HepG2 (cell line): ENCODE measurements around the gene LTB4R. TPM values are rescaled to one million over a fixed set of nuclear protein-coding genes. Genes with fewer than 3 reads are reported as not detected.

Experiments used
- CBX2 ChIP-seq, 2 experiments: fragments of 200-600 bp in 1 of 2; sonication (generic); formaldehyde crosslinking in 1 of 2; IDR thresholded peaks; 2 replicates each; pipeline versions ENCODE4 v1.7.0 to v1.8.1; 2018 to 2022; ENCODE audit warnings: low read depth in 2 of 2, low read length in 1 of 2, mild to moderate bottlenecking in 1 of 2, missing genetic modification reagents in 1 of 2
- CENPBD1 ChIP-seq: sonication (generic); formaldehyde crosslinking; IDR thresholded peaks from 2 replicates; pipeline ENCODE4 v1.8.0; 2022; ENCODE audit warnings: missing genetic modification reagents, low read depth, mild to moderate bottlenecking, borderline replicate concordance
- EED ChIP-seq: sonication (generic); formaldehyde crosslinking; IDR thresholded peaks from 2 replicates; pipeline ENCODE4 v1.5.0; 2020; ENCODE audit warnings: mild to moderate bottlenecking, missing genetic modification reagents
- GLI4 ChIP-seq: sonication (generic); formaldehyde crosslinking; IDR thresholded peaks from 2 replicates; pipeline ENCODE4 v1.5.1; 2020; ENCODE audit warnings: missing genetic modification reagents, mild to moderate bottlenecking, moderate library complexity, borderline replicate concordance
- GZF1 ChIP-seq: sonication (generic); formaldehyde crosslinking; IDR thresholded peaks from 2 replicates; pipeline ENCODE4 v1.5.1; 2020; ENCODE audit warnings: mild to moderate bottlenecking, missing genetic modification reagents
- NFATC3 ChIP-seq: sonication (generic); formaldehyde crosslinking; IDR thresholded peaks from 2 replicates; pipeline ENCODE4 v1.5.1; 2020; ENCODE audit warnings: mild to moderate bottlenecking, missing genetic modification reagents
- NR2F2 ChIP-seq: IDR thresholded peaks from 2 replicates; pipeline ENCODE4 v1.6.1; 2012; ENCODE audit warnings: low read depth, inconsistent platforms, borderline replicate concordance
- RFXAP ChIP-seq: sonication (generic); formaldehyde crosslinking; IDR thresholded peaks from 2 replicates; pipeline ENCODE4 v1.4.0; 2020; ENCODE audit warnings: missing genetic modification reagents, borderline replicate concordance
- SMARCE1 ChIP-seq: fragments of 450-650 bp; IDR thresholded peaks from 2 replicates; pipeline ENCODE4 v1.6.1; 2017; ENCODE audit warnings: borderline replicate concordance
- TGIF2 ChIP-seq: IDR thresholded peaks from 2 replicates; pipeline ENCODE4 v1.6.1; 2016; ENCODE audit warnings: control low read depth, missing compliant biosample characterization
- ZBTB1 ChIP-seq: sonication (generic); formaldehyde crosslinking; IDR thresholded peaks from 2 replicates; pipeline ENCODE4 v1.4.0; 2020; ENCODE audit warnings: missing genetic modification reagents, borderline replicate concordance
- ZNF256 ChIP-seq: sonication (generic); formaldehyde crosslinking; conservative IDR thresholded peaks from 2 replicates; pipeline ENCODE4 v1.4.0; 2020; ENCODE audit warnings: missing genetic modification reagents
- ZNF264 ChIP-seq: sonication (generic); formaldehyde crosslinking; IDR thresholded peaks from 2 replicates; pipeline ENCODE4 v1.4.0; 2020; ENCODE audit warnings: missing genetic modification reagents
- ZNF296 ChIP-seq: sonication (generic); formaldehyde crosslinking; conservative IDR thresholded peaks from 2 replicates; pipeline ENCODE4 v1.5.0; 2020; ENCODE audit warnings: mild to moderate bottlenecking, missing genetic modification reagents
- ZNF564 ChIP-seq: sonication (generic); formaldehyde crosslinking; IDR thresholded peaks from 2 replicates; pipeline ENCODE4 v1.8.1; 2023; ENCODE audit warnings: mild to moderate bottlenecking, missing genetic modification reagents
- ZNF615 ChIP-seq: sonication (generic); formaldehyde crosslinking; IDR thresholded peaks from 2 replicates; pipeline ENCODE4 v1.5.0; 2020; ENCODE audit warnings: mild to moderate bottlenecking, missing genetic modification reagents, borderline replicate concordance
- ZNF879 ChIP-seq: sonication (generic); formaldehyde crosslinking; IDR thresholded peaks from 2 replicates; pipeline ENCODE4 v1.8.1; 2023; ENCODE audit warnings: missing genetic modification reagents
- ZNF891 ChIP-seq: sonication (generic); formaldehyde crosslinking; IDR thresholded peaks from 2 replicates; pipeline ENCODE4 v1.5.0; 2020; ENCODE audit warnings: mild to moderate bottlenecking, missing genetic modification reagents
- polyA plus RNA-seq, 8 experiments: library from polyadenylated mRNA; depleted of rRNA in 3 of 8; stranded (reverse) in 7 of 8; unstranded in 1 of 8; fragments of >200 nt; fragmentation: Illumina TruSeq in 4 of 8; extraction: Trizol in 4 of 8; gene quantifications; 2 replicates each; pipeline versions ENCODE4 v1.2.1 to v1.2.3, GENCODE V29; 2011 to 2016; ENCODE audit warnings: low read depth in 4 of 8, missing spikeins in 1 of 8, mixed read lengths in 1 of 8; ENCODE audit not compliant: insufficient read depth in 1 of 8
- total RNA-seq, 5 experiments: library from RNA; depleted of rRNA; stranded (reverse); fragments of >200 nt; fragmentation: Illumina TruSeq; extraction: Trizol; gene quantifications; 2 replicates each; pipeline ENCODE4 v1.2.3, GENCODE V29; 2016; ENCODE audit warnings: low read depth in 1 of 5
- TF ChIP-seq, protein P1 (sequence below): IDR thresholded peaks from 2 replicates; pipeline ENCODE4 v1.6.1; 2016; ENCODE audit warnings: low read depth, missing genetic modification reagents, missing compliant biosample characterization
- TF ChIP-seq, protein P2 (sequence below): sonication (generic); formaldehyde crosslinking; conservative IDR thresholded peaks from 2 replicates; pipeline ENCODE4 v1.4.0; 2020; ENCODE audit warnings: mild to moderate bottlenecking, missing genetic modification reagents, moderate library complexity

Gene LTB4R
- total and polyA plus RNA-seq, 2 of the 13 experiments (the other 11 are each of a cell fraction or from before 2014, with no cell fraction given) = 3.2 to 8.2 TPM

- TF ChIP-seq, protein P1, sequence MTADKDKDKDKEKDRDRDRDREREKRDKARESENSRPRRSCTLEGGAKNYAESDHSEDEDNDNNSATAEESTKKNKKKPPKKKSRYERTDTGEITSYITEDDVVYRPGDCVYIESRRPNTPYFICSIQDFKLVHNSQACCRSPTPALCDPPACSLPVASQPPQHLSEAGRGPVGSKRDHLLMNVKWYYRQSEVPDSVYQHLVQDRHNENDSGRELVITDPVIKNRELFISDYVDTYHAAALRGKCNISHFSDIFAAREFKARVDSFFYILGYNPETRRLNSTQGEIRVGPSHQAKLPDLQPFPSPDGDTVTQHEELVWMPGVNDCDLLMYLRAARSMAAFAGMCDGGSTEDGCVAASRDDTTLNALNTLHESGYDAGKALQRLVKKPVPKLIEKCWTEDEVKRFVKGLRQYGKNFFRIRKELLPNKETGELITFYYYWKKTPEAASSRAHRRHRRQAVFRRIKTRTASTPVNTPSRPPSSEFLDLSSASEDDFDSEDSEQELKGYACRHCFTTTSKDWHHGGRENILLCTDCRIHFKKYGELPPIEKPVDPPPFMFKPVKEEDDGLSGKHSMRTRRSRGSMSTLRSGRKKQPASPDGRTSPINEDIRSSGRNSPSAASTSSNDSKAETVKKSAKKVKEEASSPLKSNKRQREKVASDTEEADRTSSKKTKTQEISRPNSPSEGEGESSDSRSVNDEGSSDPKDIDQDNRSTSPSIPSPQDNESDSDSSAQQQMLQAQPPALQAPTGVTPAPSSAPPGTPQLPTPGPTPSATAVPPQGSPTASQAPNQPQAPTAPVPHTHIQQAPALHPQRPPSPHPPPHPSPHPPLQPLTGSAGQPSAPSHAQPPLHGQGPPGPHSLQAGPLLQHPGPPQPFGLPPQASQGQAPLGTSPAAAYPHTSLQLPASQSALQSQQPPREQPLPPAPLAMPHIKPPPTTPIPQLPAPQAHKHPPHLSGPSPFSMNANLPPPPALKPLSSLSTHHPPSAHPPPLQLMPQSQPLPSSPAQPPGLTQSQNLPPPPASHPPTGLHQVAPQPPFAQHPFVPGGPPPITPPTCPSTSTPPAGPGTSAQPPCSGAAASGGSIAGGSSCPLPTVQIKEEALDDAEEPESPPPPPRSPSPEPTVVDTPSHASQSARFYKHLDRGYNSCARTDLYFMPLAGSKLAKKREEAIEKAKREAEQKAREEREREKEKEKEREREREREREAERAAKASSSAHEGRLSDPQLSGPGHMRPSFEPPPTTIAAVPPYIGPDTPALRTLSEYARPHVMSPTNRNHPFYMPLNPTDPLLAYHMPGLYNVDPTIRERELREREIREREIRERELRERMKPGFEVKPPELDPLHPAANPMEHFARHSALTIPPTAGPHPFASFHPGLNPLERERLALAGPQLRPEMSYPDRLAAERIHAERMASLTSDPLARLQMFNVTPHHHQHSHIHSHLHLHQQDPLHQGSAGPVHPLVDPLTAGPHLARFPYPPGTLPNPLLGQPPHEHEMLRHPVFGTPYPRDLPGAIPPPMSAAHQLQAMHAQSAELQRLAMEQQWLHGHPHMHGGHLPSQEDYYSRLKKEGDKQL (CRISPR knock-in tag) = peak; percentile 14; the same call in 1 of the 2 replicates
- TF ChIP-seq SMARCE1 (no peak), EED (CRISPR knock-in tag) (peak; percentile 96), CENPBD1 (CRISPR knock-in tag) (no peak), ZNF879 (CRISPR knock-in tag) (no peak; the same call in 1 of the 2 replicates), RFXAP (CRISPR knock-in tag) (peak; percentile 96), ZNF891 (CRISPR knock-in tag) (peak; percentile 98), ZNF264 (CRISPR knock-in tag) (peak; percentile 94), ZNF296 (CRISPR knock-in tag) (no peak), ZNF615 (peak; percentile 94), TGIF2 (CRISPR knock-in tag) (peak; percentile 59), GLI4 (CRISPR knock-in tag) (peak; percentile 100), ZNF564 (CRISPR knock-in tag) (no peak), ZNF256 (peak; percentile 94), ZBTB1 (CRISPR knock-in tag) (no peak; the same call in 1 of the 2 replicates), NR2F2 (no peak), NFATC3 (CRISPR knock-in tag) (peak; percentile 98), CBX2 (IDR thresholded peaks at IDR 0.05; ENCODE audit: low read depth, low read length) (no peak; the same call in 1 of the 2 replicates), CBX2 (CRISPR knock-in tag; IDR thresholded peaks at IDR 0.05; ENCODE audit: low read depth) (no peak), GZF1 (CRISPR knock-in tag) (peak; percentile 86)
- TF ChIP-seq, protein P2, sequence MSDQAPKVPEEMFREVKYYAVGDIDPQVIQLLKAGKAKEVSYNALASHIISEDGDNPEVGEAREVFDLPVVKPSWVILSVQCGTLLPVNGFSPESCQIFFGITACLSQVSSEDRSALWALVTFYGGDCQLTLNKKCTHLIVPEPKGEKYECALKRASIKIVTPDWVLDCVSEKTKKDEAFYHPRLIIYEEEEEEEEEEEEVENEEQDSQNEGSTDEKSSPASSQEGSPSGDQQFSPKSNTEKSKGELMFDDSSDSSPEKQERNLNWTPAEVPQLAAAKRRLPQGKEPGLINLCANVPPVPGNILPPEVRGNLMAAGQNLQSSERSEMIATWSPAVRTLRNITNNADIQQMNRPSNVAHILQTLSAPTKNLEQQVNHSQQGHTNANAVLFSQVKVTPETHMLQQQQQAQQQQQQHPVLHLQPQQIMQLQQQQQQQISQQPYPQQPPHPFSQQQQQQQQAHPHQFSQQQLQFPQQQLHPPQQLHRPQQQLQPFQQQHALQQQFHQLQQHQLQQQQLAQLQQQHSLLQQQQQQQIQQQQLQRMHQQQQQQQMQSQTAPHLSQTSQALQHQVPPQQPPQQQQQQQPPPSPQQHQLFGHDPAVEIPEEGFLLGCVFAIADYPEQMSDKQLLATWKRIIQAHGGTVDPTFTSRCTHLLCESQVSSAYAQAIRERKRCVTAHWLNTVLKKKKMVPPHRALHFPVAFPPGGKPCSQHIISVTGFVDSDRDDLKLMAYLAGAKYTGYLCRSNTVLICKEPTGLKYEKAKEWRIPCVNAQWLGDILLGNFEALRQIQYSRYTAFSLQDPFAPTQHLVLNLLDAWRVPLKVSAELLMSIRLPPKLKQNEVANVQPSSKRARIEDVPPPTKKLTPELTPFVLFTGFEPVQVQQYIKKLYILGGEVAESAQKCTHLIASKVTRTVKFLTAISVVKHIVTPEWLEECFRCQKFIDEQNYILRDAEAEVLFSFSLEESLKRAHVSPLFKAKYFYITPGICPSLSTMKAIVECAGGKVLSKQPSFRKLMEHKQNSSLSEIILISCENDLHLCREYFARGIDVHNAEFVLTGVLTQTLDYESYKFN (CRISPR knock-in tag) = peak; percentile 75
Measured at GRCh38 chr14:24299255-24300191, 11.8 kb upstream of the LTB4R start, which contains the start of the genes DHRS1 and NOP9 (continued).
